Neural progenitor cell (in vitro differentiated cells): Measurements from ENCODE around the gene CDC25B.

Experiments
- EZH2 ChIP-seq: fragments of 200-600 bp; sonication (generic); IDR thresholded peaks from 2 replicates; pipeline ENCODE4 v1.6.1; 2017; ENCODE audit warnings: antibody characterized with exemption, mild to moderate bottlenecking, moderate library complexity
- TF ChIP-seq, protein P1 (sequence below): fragments of 200-600 bp; sonication (generic); IDR thresholded peaks from 2 replicates; pipeline ENCODE4 v1.5.1; 2017; ENCODE audit warnings: antibody characterized with exemption, mild to moderate bottlenecking

- TF ChIP-seq, protein P1, sequence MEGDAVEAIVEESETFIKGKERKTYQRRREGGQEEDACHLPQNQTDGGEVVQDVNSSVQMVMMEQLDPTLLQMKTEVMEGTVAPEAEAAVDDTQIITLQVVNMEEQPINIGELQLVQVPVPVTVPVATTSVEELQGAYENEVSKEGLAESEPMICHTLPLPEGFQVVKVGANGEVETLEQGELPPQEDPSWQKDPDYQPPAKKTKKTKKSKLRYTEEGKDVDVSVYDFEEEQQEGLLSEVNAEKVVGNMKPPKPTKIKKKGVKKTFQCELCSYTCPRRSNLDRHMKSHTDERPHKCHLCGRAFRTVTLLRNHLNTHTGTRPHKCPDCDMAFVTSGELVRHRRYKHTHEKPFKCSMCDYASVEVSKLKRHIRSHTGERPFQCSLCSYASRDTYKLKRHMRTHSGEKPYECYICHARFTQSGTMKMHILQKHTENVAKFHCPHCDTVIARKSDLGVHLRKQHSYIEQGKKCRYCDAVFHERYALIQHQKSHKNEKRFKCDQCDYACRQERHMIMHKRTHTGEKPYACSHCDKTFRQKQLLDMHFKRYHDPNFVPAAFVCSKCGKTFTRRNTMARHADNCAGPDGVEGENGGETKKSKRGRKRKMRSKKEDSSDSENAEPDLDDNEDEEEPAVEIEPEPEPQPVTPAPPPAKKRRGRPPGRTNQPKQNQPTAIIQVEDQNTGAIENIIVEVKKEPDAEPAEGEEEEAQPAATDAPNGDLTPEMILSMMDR, result no peak
- TF ChIP-seq EZH2, result no peak
These were observed 7.7 kb downstream of the CDC25B start for GRCh38 chr20:3803854-3804253.
